ENCODE data around the gene MARCHF9.

- TF ChIP-seq, protein P1, sequence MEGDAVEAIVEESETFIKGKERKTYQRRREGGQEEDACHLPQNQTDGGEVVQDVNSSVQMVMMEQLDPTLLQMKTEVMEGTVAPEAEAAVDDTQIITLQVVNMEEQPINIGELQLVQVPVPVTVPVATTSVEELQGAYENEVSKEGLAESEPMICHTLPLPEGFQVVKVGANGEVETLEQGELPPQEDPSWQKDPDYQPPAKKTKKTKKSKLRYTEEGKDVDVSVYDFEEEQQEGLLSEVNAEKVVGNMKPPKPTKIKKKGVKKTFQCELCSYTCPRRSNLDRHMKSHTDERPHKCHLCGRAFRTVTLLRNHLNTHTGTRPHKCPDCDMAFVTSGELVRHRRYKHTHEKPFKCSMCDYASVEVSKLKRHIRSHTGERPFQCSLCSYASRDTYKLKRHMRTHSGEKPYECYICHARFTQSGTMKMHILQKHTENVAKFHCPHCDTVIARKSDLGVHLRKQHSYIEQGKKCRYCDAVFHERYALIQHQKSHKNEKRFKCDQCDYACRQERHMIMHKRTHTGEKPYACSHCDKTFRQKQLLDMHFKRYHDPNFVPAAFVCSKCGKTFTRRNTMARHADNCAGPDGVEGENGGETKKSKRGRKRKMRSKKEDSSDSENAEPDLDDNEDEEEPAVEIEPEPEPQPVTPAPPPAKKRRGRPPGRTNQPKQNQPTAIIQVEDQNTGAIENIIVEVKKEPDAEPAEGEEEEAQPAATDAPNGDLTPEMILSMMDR (IDR thresholded peaks at IDR 0.05; ENCODE audit: insufficient read depth, low read length, poor library complexity, severe bottlenecking) = no peak
- no peak for TF ChIP-seq EZH2phosphoT487 (conservative IDR thresholded peaks at IDR 0.05; ENCODE audit: low read length)
These were observed 9.2 kb downstream of the MARCHF9 start for GRCh38 chr12:57763881-57764661.
